Keratinocyte (primary cell): ENCODE results near the gene NKX2-2. TPM values are rescaled to one million over a fixed set of nuclear protein-coding genes. Genes with fewer than 3 reads are reported as not detected.

Experiments
- DNase-seq: peaks from one replicate; pipeline ENCODE4 v3.0.0-alpha.2; 2011; ENCODE audit warnings: low read depth, missing footprints, low spot score
- FAIRE-seq: peaks from 2 replicates; lab custom pipeline; 2011; peaks lifted over from hg19 to GRCh38; lab: Jason Lieb, UNC
- H2AFZ ChIP-seq: 2 replicates; pipeline ENCODE4 v1.6.0; 2012; ENCODE audit warnings: low read length, control low read depth, inconsistent platforms; ENCODE audit not compliant: control insufficient read depth
- H3K27ac ChIP-seq: 2 replicates; pipeline ENCODE4 v1.5.1; 2011; ENCODE audit warnings: low read length; ENCODE audit not compliant: control insufficient read depth, insufficient read depth
- H3K27me3 ChIP-seq: 3 replicates; pipeline ENCODE4 v1.6.0; 2011; ENCODE audit warnings: low read length; ENCODE audit not compliant: control insufficient read depth, insufficient read depth; ENCODE audit errors: extremely low read depth
- H3K36me3 ChIP-seq, 2 experiments: 2 replicates in 1 of 2; 3 replicates in 1 of 2; pipeline ENCODE4 v1.5.1; 2011; ENCODE audit warnings: low read length in 2 of 2, mild to moderate bottlenecking in 1 of 2; ENCODE audit not compliant: control insufficient read depth in 2 of 2, insufficient read depth in 2 of 2; ENCODE audit errors: extremely low read depth in 1 of 2
- H3K4me1 ChIP-seq: 3 replicates; pipeline ENCODE4 v1.5.1; 2011; ENCODE audit warnings: low read length; ENCODE audit not compliant: control insufficient read depth, insufficient read depth; ENCODE audit errors: extremely low read depth
- H3K4me2 ChIP-seq: 3 replicates; pipeline ENCODE4 v1.6.0; 2011; ENCODE audit warnings: low read depth, low read length; ENCODE audit not compliant: control insufficient read depth, insufficient read depth; ENCODE audit errors: extremely low read depth
- H3K4me3 ChIP-seq, 3 experiments: fragments of 200-600 bp in 1 of 3; sonication (generic) in 1 of 3; 2 replicates in 2 of 3; 3 replicates in 1 of 3; pipeline ENCODE4 v1.5.1; 2011 to 2016; ENCODE audit warnings: low read length in 3 of 3, mild to moderate bottlenecking in 3 of 3, control low read depth in 2 of 3, inconsistent platforms in 1 of 3, low read depth in 1 of 3, mixed read lengths in 1 of 3, mixed run types in 1 of 3, moderate library complexity in 1 of 3; ENCODE audit not compliant: control insufficient read depth in 2 of 3, insufficient read depth in 2 of 3; ENCODE audit errors: extremely low read depth in 1 of 3
- H3K79me2 ChIP-seq: 2 replicates; pipeline ENCODE4 v1.6.0; 2012; ENCODE audit warnings: low read length; ENCODE audit not compliant: control insufficient read depth, insufficient read depth
- H3K9ac ChIP-seq: 3 replicates; pipeline ENCODE4 v1.6.0; 2011; ENCODE audit warnings: low read length; ENCODE audit not compliant: control insufficient read depth, insufficient read depth; ENCODE audit errors: extremely low read depth
- H3K9me1 ChIP-seq: 3 replicates; pipeline ENCODE4 v1.6.0; 2011; ENCODE audit warnings: low read length; ENCODE audit not compliant: control insufficient read depth, insufficient read depth; ENCODE audit errors: extremely low read depth
- H3K9me3 ChIP-seq: 2 replicates; pipeline ENCODE4 v1.5.1; 2012; ENCODE audit warnings: low read depth, low read length; ENCODE audit not compliant: control insufficient read depth
- H4K20me1 ChIP-seq: 3 replicates; pipeline ENCODE4 v1.6.0; 2011; ENCODE audit warnings: low read length; ENCODE audit not compliant: control insufficient read depth, insufficient read depth; ENCODE audit errors: extremely low read depth
- EZH2 ChIP-seq: IDR thresholded peaks from one replicate; pipeline ENCODE4 v1.6.1; 2012; ENCODE audit warnings: inconsistent platforms, mild to moderate bottlenecking, low read length, moderate library complexity
- dilution Hi-C: fragments of 300-500 bp; cut with MboI; formaldehyde crosslinking; loops from one replicate; pipeline ENCODE4 v1.7.0; 2020; ENCODE audit warnings: low sequenced_read_pairs; ENCODE audit not compliant: extremely low pct_ligation_motif_present
- polyA plus RNA-seq, 5 experiments: library from polyadenylated mRNA; depleted of rRNA in 3 of 5; stranded (reverse) in 3 of 5; stranded (forward) in 1 of 5; unstranded in 1 of 5; fragments of >200 nt; gene quantifications; 1 replicate in 1 of 5; 2 replicates in 3 of 5; 3 replicates in 1 of 5; pipeline versions ENCODE4 v1.2.1 to v1.2.3, GENCODE V29; 2011 to 2012; ENCODE audit warnings: missing spikeins in 2 of 5, low read depth in 1 of 5, low replicate concordance in 1 of 5
- TF ChIP-seq, protein P1 (sequence below), 3 experiments: IDR thresholded peaks in 1 of 3; conservative IDR thresholded peaks in 1 of 3; optimal IDR thresholded peaks in 1 of 3; 2 replicates in 2 of 3; 3 replicates in 1 of 3; pipeline versions ENCODE3 to v1.5.1; 2011; ENCODE audit warnings: low read length in 3 of 3, mild to moderate bottlenecking in 3 of 3, moderate library complexity in 2 of 3, control low read depth in 1 of 3, inconsistent platforms in 1 of 3; ENCODE audit not compliant: insufficient read depth in 2 of 3; ENCODE audit errors: extremely low read depth in 1 of 3

NKX2-2 gene
- polyA plus RNA-seq, 1 donor (not counting 4 experiments of a cell fraction or from before 2014, with no cell fraction given) = not detected

DNA sequence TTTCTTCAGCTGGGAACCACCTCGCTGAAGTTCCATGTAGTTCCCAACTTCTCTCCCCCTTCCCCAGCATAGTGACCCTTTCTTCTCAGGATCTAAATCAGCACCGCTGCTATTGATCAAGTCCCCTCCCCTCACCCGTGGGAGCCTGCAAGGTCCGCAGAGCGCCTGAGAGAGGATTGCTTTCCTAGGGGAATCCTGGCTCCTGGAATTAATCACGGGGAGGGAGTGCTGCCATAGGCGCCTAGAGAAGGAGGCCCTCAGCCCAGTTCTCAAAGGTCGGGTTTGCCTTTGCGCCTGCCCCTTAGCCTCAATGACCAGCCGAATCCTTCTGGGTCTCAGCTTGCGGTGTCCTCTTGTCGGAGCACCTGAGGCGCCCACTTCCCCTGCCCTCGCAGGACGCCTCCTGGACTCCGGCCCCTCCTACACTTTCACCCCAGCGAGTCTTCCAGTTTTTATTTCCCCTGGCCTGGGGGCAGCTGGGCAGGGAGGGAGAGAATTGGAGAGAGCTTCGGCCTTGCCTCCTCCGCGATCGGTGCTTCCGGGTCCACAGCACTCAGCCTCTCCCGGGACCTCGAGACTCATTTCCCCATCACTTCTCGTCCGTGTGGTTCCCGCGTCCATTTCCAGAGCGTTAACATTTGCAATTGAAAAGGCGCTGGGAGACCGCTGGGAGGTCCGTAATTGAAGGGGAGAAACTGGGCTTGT is 3.1 kb upstream of the NKX2-2 start:
- no peaks in the 10 kb centered on the region for H3K79me2 ChIP-seq
- no peaks in the 10 kb centered on the region for H3K9me3 ChIP-seq
- H2AFZ ChIP-seq = no peak overlapping the region
- dilution Hi-C loops = no loop called here
- no peak overlapping the region for H3K4me2 ChIP-seq
- peaks cover 99% of the 10 kb centered on the region for H3K27me3 ChIP-seq
- H3K27ac ChIP-seq = no peak overlapping the region
- no peak for DNase-seq
- no peaks in the 10 kb centered on the region for H3K9me1 ChIP-seq
- H3K4me3 ChIP-seq = no peak overlapping the region
- peaks cover 2% of the 10 kb centered on the region for H4K20me1 ChIP-seq
- TF ChIP-seq, protein P1, sequence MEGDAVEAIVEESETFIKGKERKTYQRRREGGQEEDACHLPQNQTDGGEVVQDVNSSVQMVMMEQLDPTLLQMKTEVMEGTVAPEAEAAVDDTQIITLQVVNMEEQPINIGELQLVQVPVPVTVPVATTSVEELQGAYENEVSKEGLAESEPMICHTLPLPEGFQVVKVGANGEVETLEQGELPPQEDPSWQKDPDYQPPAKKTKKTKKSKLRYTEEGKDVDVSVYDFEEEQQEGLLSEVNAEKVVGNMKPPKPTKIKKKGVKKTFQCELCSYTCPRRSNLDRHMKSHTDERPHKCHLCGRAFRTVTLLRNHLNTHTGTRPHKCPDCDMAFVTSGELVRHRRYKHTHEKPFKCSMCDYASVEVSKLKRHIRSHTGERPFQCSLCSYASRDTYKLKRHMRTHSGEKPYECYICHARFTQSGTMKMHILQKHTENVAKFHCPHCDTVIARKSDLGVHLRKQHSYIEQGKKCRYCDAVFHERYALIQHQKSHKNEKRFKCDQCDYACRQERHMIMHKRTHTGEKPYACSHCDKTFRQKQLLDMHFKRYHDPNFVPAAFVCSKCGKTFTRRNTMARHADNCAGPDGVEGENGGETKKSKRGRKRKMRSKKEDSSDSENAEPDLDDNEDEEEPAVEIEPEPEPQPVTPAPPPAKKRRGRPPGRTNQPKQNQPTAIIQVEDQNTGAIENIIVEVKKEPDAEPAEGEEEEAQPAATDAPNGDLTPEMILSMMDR (optimal IDR thresholded peaks at IDR 0.05 in 1 of 3, IDR thresholded peaks at IDR 0.05 in 1 of 3, conservative IDR thresholded peaks at IDR 0.05 in 1 of 3; ENCODE audit: extremely low read depth in 1 of 3, insufficient read depth in 2 of 3, low read length in 3 of 3) = no peak
- TF ChIP-seq EZH2 = peak; percentile 89
- no peak overlapping the region for H3K9ac ChIP-seq
- no peak for FAIRE-seq
- H3K36me3 ChIP-seq = no peaks in the 10 kb centered on the region
- H3K4me1 ChIP-seq = peaks cover 5% of the 10 kb centered on the region

DNA sequence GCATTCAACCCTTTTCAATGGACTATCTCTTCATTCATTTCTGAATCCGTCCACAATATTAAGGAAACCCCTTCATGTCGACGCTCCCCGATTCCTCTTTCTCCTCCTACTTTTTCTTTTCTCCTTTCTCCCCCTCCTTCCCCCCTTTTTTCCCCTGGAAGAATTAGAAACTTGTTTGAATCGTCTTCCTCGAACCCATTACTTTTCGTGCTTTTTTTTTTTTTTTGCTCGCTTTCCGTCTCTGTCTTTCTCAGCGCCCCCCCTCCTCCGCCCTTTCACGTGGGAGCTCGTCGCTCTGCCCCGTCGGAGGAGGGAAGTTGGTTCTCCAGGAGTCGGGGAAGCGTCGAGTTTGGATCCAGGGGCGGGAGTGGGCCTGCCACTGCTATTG is 2.3 kb upstream of the NKX2-2 start:
- H3K9me1 ChIP-seq = no peaks in the 10 kb centered on the region
- no peak for DNase-seq
- peaks cover 2% of the 10 kb centered on the region for H4K20me1 ChIP-seq
- H3K36me3 ChIP-seq = no peaks in the 10 kb centered on the region
- dilution Hi-C loops = no loop called here
- H2AFZ ChIP-seq = no peak overlapping the region
- H3K27ac ChIP-seq = no peak overlapping the region
- no peak for FAIRE-seq
- H3K4me1 ChIP-seq = peaks cover 5% of the 10 kb centered on the region
- H3K4me3 ChIP-seq = no peak overlapping the region
- no peak for TF ChIP-seq EZH2
- TF ChIP-seq, protein P1 (optimal IDR thresholded peaks at IDR 0.05 in 1 of 3, IDR thresholded peaks at IDR 0.05 in 1 of 3, conservative IDR thresholded peaks at IDR 0.05 in 1 of 3; ENCODE audit: extremely low read depth in 1 of 3, insufficient read depth in 2 of 3, low read length in 3 of 3) = no peak
- no peak overlapping the region for H3K4me2 ChIP-seq
- H3K9me3 ChIP-seq = no peaks in the 10 kb centered on the region
- no peak overlapping the region for H3K9ac ChIP-seq
- peaks cover 99% of the 10 kb centered on the region for H3K27me3 ChIP-seq
- no peaks in the 10 kb centered on the region for H3K79me2 ChIP-seq
